NCI-H128 (cell line): ENCODE results near the gene OR2D2.
"Not testable (repeated sequence)": the region's sequence is repeated elsewhere in the genome, so short reads cannot be mapped to it uniquely, and the experiment has no call there.

Experiments used
- DNase-seq: peaks from one replicate; lab custom pipeline; 2025; ENCODE audit not compliant: unreplicated experiment; lab: John Stamatoyannopoulos, UW

OR2D2 gene

GRCh38 chr11:6892400-6892799, at the start of gene OR2D2:
Gene OR2D2, minus strand, starts transcription at chr11:6892500. Its CDS starts 0 bp downstream, at chr11:6892500.
- no peak for DNase-seq

GRCh38 chr11:6941970-6942369, 49.7 kb upstream of the OR2D2 start:
- DNase-seq, result no peak

GRCh38 chr11:6932145-6932544, 39.8 kb upstream of the OR2D2 start:
- no peak for DNase-seq

- no peak for DNase-seq
Measured at GRCh38 chr11:6931146-6931713, 38.9 kb upstream of the OR2D2 start.

- no peak for DNase-seq
Measured at GRCh38 chr11:6928916-6929315, 36.6 kb upstream of the OR2D2 start.

- no peak for DNase-seq
Measured at GRCh38 chr11:6927030-6927617, 34.8 kb upstream of the OR2D2 start.

- DNase-seq, result no peak
Measured at GRCh38 chr11:6926208-6927029, 34.1 kb upstream of the OR2D2 start, which contains the start of gene ZNF215. Gene ZNF215, plus strand, starts transcription at chr11:6926426. Its CDS starts 5,847 bp downstream, at chr11:6932273.

- no peak for DNase-seq
Measured at GRCh38 chr11:6925636-6926207, 33.4 kb upstream of the OR2D2 start.

- DNase-seq, result no peak
Measured at GRCh38 chr11:6925007-6925577, 32.8 kb upstream of the OR2D2 start.

GRCh38 chr11:6920702-6921101, 28.4 kb upstream of the OR2D2 start, which contains the start of gene OR2D3:
Gene OR2D3, plus strand, starts transcription at chr11:6921002. Its CDS starts 0 bp downstream, at chr11:6921002.
- DNase-seq, result no peak

- DNase-seq, result no peak
Measured at GRCh38 chr11:6919698-6920097, 27.4 kb upstream of the OR2D2 start.

- DNase-seq, result no peak
Measured at GRCh38 chr11:6911948-6912347, 19.6 kb upstream of the OR2D2 start.

- no peak for DNase-seq
Measured at GRCh38 chr11:6911378-6911777, 19.1 kb upstream of the OR2D2 start.

- not testable (repeated sequence) for DNase-seq
Measured at GRCh38 chr11:6904804-6905203, 12.5 kb upstream of the OR2D2 start.

GRCh38 chr11:6900327-6900999, 8.2 kb upstream of the OR2D2 start:
- DNase-seq, result no peak

- DNase-seq, result no peak
Measured at GRCh38 chr11:6898911-6899310, 6.6 kb upstream of the OR2D2 start.

- DNase-seq, result no peak
Measured at GRCh38 chr11:6895010-6895409, 2.7 kb upstream of the OR2D2 start.

GRCh38 chr11:6894097-6894496, 1.8 kb upstream of the OR2D2 start:
- no peak for DNase-seq

- no peak for DNase-seq
Measured at GRCh38 chr11:6889835-6890234, 2.5 kb downstream of the OR2D2 start.

GRCh38 chr11:6888830-6889229, 3.5 kb downstream of the OR2D2 start:
- DNase-seq, result no peak

- not testable (repeated sequence) for DNase-seq
Measured at GRCh38 chr11:6887711-6888110, 4.6 kb downstream of the OR2D2 start.
